Measurements from ENCODE around the gene GLYATL2. TPM values are rescaled to one million over a fixed set of nuclear protein-coding genes. Genes with fewer than 3 reads are reported as not detected.

GLYATL2 gene
- total and polyA plus RNA-seq, 7 experiments from 2014 or later: not detected

DNA sequence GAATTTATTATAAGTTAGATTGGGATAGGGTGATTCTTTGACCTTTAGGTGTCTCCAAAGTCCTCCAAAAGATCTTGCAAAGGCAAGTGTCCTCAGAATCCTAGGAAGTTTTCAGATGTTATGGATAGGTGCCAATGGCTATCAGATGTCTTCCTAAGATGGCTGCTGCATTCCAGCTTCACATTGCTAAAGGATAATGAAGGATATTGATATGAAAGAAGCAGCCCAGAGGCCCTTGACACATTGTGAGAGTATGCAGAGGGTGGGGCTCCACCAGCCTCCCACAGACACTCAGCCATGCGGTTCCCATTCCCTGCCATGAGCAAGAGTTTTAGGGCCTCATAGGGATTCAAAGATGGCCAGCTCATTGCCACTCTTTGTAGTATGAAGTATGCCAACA is 22.3 kb upstream of the GLYATL2 start:
- no peaks in the 10 kb centered on the region for H3K4me1 ChIP-seq (ENCODE audit: control insufficient read depth in 2 of 2, insufficient read depth in 2 of 2, low read length in 2 of 2)
- no peak overlapping the region for H3K4me3 ChIP-seq (ENCODE audit: low read length)
- no peak for ATAC-seq
- H3K4me1 Mint-ChIP-seq: no peaks in the 10 kb centered on the region
- no peaks in the 10 kb centered on the region for H3K36me3 ChIP-seq (ENCODE audit: control insufficient read depth in 2 of 3, insufficient read depth in 3 of 3, low read length in 3 of 3)
- no peak overlapping the region for H3K4me3 Mint-ChIP-seq
- peaks cover 2 to 19% (median 14%) of the 10 kb centered on the region in 11 donors for H3K9me3 Mint-ChIP-seq
- no peak overlapping the region for H3K27ac ChIP-seq (ENCODE audit: low read depth, low read length)
- peaks cover 0 to 26% (median 22%) of the 10 kb centered on the region in 5 donors for H3K27me3 Mint-ChIP-seq
- CTCF ChIA-PET: no interaction called here
- peaks cover 0 to 7% (median 6%) of the 10 kb centered on the region in 5 donors for H3K36me3 Mint-ChIP-seq
- H3K27ac Mint-ChIP-seq: no peak overlapping the region
- intact Hi-C loops (cut with micrococcal nuclease): no loop called here
- no peak for DNase-seq
- POLR2A ChIA-PET: no interaction called here
- no peaks in the 10 kb centered on the region for H3K9me3 ChIP-seq (ENCODE audit: control insufficient read depth in 2 of 3, low read length in 3 of 3)
- H3K27me3 ChIP-seq (ENCODE audit: control insufficient read depth in 2 of 2, insufficient read depth in 2 of 2, low read length in 2 of 2): no peaks in the 10 kb centered on the region

DNA sequence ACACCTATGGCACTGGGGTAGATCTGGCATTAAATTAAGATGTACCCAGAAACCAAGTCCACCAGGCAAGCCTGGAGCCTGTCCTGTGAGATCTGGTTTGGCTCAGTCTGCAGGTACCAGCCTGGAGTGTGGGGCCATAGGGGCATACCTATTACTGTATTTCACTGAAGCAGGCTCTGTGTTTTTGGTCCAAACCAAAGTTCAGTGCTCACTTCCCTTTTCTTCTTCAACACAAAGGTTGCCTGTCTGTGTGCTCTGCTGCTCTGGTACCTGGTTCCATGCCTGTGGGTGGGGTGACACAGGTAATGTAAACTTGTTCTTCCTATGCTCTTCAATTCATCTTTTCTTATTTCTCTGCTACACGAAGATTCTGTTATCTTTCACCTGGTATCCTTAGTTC is 19.8 kb upstream of the GLYATL2 start:
- intact Hi-C loops (cut with micrococcal nuclease): no loop called here
- Histone ChIP-seq H3K27ac (ENCODE audit: low read depth, low read length) (no peak overlapping the region), H3K9me3 (ENCODE audit: control insufficient read depth in 2 of 3, low read length in 3 of 3) (no peaks in the 10 kb centered on the region), H3K27me3 (ENCODE audit: control insufficient read depth in 2 of 2, insufficient read depth in 2 of 2, low read length in 2 of 2) (no peaks in the 10 kb centered on the region), H3K4me1 (ENCODE audit: control insufficient read depth in 2 of 2, insufficient read depth in 2 of 2, low read length in 2 of 2) (no peaks in the 10 kb centered on the region), H3K4me3 (ENCODE audit: low read length) (no peak overlapping the region), H3K36me3 (ENCODE audit: control insufficient read depth in 2 of 3, insufficient read depth in 3 of 3, low read length in 3 of 3) (no peaks in the 10 kb centered on the region)
- no peak for ATAC-seq
- ChIA-PET POLR2A (no interaction called here), CTCF (no interaction called here)
- Mint-ChIP-seq H3K9me3 (peaks cover 2 to 22% (median 14%) of the 10 kb centered on the region in 11 donors), H3K36me3 (peaks cover 0 to 7% (median 6%) of the 10 kb centered on the region in 5 donors), H3K27ac (no peak overlapping the region), H3K4me1 (no peaks in the 10 kb centered on the region), H3K27me3 (peaks cover 3 to 39% (median 31%) of the 10 kb centered on the region in 5 donors), H3K4me3 (no peak overlapping the region)
- no peak for DNase-seq

DNA sequence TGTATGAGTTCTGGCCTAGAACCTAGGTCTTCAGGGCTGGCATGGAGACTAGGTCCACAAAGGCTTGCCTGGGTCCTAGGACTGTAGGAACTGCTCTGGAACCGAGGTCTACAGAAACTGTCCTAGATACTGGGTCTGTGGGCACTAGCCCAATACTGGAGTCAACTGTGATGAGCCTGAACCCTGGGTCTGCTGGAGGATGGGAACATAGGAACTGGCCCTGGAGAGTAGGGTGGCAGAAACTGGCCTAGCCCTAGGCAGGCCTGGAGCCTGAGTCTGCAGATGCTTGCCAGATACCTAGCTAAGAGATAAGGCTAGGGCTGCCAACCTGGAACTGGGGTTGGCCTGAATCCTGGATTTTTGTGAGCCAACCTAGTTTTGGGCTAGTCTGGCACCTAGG is 19.2 kb upstream of the GLYATL2 start:
- no peak for DNase-seq
- intact Hi-C loops (cut with micrococcal nuclease): no loop called here
- no peak overlapping the region for H3K27ac ChIP-seq (ENCODE audit: low read depth, low read length)
- H3K27me3 ChIP-seq (ENCODE audit: control insufficient read depth in 2 of 2, insufficient read depth in 2 of 2, low read length in 2 of 2): no peaks in the 10 kb centered on the region
- ChIA-PET POLR2A (no interaction called here), CTCF (no interaction called here)
- Mint-ChIP-seq H3K27ac (no peak overlapping the region), H3K27me3 (peaks cover 5 to 44% (median 37%) of the 10 kb centered on the region in 5 donors), H3K4me3 (no peak overlapping the region), H3K4me1 (no peaks in the 10 kb centered on the region), H3K36me3 (peaks cover 0 to 7% (median 6%) of the 10 kb centered on the region in 5 donors), H3K9me3 (peaks cover 2 to 22% (median 14%) of the 10 kb centered on the region in 11 donors)
- no peak overlapping the region for H3K4me3 ChIP-seq (ENCODE audit: low read length)
- H3K36me3 ChIP-seq (ENCODE audit: control insufficient read depth in 2 of 3, insufficient read depth in 3 of 3, low read length in 3 of 3): no peaks in the 10 kb centered on the region
- no peak for ATAC-seq
- H3K4me1 ChIP-seq (ENCODE audit: control insufficient read depth in 2 of 2, insufficient read depth in 2 of 2, low read length in 2 of 2): no peaks in the 10 kb centered on the region
- H3K9me3 ChIP-seq (ENCODE audit: control insufficient read depth in 2 of 3, low read length in 3 of 3): no peaks in the 10 kb centered on the region

DNA sequence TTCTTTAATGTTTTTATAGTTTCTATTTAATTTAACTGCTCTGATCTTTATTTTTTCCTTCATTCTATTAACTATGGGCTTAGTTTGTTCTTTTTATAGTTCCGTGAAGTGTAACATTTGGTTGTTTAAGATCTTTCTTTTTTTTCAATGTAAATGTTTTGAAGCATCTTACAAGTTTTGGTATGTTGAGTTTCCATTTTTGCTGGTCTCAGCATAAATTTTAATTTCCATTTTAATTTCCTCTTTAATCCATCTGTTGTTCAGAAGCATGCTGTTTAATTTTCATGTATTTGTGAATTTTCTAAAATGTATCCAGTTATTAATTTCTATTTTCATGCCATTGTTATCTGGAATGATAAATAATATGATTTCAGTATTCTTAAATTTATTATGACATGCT is 17.0 kb upstream of the GLYATL2 start:
- intact Hi-C loops (cut with micrococcal nuclease): no loop called here
- ChIA-PET POLR2A (no interaction called here), CTCF (no interaction called here)
- peaks cover 0 to 7% (median 6%) of the 10 kb centered on the region in 5 donors for H3K36me3 Mint-ChIP-seq
- no peaks in the 10 kb centered on the region for H3K4me1 Mint-ChIP-seq
- H3K4me1 ChIP-seq (ENCODE audit: control insufficient read depth in 2 of 2, insufficient read depth in 2 of 2, low read length in 2 of 2): no peaks in the 10 kb centered on the region
- ATAC-seq (no peak), DNase-seq (no peak)
- no peaks in the 10 kb centered on the region for H3K9me3 ChIP-seq (ENCODE audit: control insufficient read depth in 2 of 3, low read length in 3 of 3)
- H3K4me3 ChIP-seq (ENCODE audit: low read length): no peak overlapping the region
- H3K27ac Mint-ChIP-seq: no peak overlapping the region
- no peaks in the 10 kb centered on the region for H3K36me3 ChIP-seq (ENCODE audit: control insufficient read depth in 2 of 3, insufficient read depth in 3 of 3, low read length in 3 of 3)
- no peak overlapping the region for H3K27ac ChIP-seq (ENCODE audit: low read depth, low read length)
- no peak overlapping the region for H3K4me3 Mint-ChIP-seq
- H3K27me3 Mint-ChIP-seq: peaks cover 5 to 47% (median 39%) of the 10 kb centered on the region in 5 donors
- no peaks in the 10 kb centered on the region for H3K27me3 ChIP-seq (ENCODE audit: control insufficient read depth in 2 of 2, insufficient read depth in 2 of 2, low read length in 2 of 2)
- peaks cover 2 to 22% (median 14%) of the 10 kb centered on the region in 11 donors for H3K9me3 Mint-ChIP-seq

DNA sequence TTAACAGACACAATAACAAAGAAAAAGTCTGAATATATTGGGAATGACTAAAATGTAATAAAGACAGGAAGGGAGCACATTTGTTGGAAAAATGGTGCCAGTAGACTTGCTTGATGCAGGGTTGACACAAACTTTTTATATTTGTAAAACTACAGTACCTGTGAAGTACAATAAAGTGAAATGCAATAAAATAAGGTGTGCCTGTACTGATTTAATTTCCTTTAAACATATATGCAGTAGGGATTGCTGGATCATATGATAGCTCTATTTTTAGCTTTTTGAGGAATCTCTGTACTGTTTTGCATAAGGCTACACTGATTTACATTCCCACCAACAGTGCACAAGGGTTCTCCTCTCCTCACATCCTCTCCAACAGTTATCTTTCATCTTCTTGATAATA is 12.3 kb upstream of the GLYATL2 start:
- H3K27me3 Mint-ChIP-seq: peaks cover 5 to 30% (median 20%) of the 10 kb centered on the region in 5 donors
- no peak overlapping the region for H3K4me3 Mint-ChIP-seq
- Histone ChIP-seq H3K4me1 (ENCODE audit: control insufficient read depth in 2 of 2, insufficient read depth in 2 of 2, low read length in 2 of 2) (no peaks in the 10 kb centered on the region), H3K27ac (ENCODE audit: low read depth, low read length) (no peak overlapping the region), H3K4me3 (ENCODE audit: low read length) (no peak overlapping the region), H3K9me3 (ENCODE audit: control insufficient read depth in 2 of 3, low read length in 3 of 3) (no peaks in the 10 kb centered on the region), H3K27me3 (ENCODE audit: control insufficient read depth in 2 of 2, insufficient read depth in 2 of 2, low read length in 2 of 2) (no peaks in the 10 kb centered on the region), H3K36me3 (ENCODE audit: control insufficient read depth in 2 of 3, insufficient read depth in 3 of 3, low read length in 3 of 3) (no peaks in the 10 kb centered on the region)
- ChIA-PET CTCF (no interaction called here), POLR2A (no interaction called here)
- H3K27ac Mint-ChIP-seq: no peak overlapping the region
- no peak for DNase-seq
- intact Hi-C loops (cut with micrococcal nuclease): no loop called here
- no peaks in the 10 kb centered on the region for H3K36me3 Mint-ChIP-seq
- H3K4me1 Mint-ChIP-seq: no peaks in the 10 kb centered on the region
- ATAC-seq: no peak
- H3K9me3 Mint-ChIP-seq: peaks cover 0 to 7% (median 3%) of the 10 kb centered on the region in 11 donors

DNA sequence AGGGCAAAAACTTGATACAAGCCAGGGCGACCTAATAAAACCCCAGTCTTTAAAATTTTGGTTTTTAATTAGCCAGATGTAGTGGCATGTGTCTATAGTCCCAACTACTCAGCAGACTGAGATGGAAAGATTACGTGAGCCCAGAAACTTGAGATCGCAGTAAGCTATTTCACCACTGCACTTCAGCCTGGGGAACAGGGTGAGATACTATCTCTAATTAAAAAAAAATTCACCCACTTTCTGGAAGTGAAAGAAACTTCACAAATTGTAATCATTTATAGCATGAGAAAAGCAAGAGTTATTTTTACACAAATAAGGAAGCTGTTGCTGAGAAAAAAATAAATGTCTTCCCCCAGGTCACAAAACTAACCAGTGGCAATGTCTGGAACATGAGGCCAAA is 882 bp upstream of the GLYATL2 start:
- Histone ChIP-seq H3K4me1 (ENCODE audit: control insufficient read depth in 2 of 2, insufficient read depth in 2 of 2, low read length in 2 of 2) (no peaks in the 10 kb centered on the region), H3K9me3 (ENCODE audit: control insufficient read depth in 2 of 3, low read length in 3 of 3) (no peaks in the 10 kb centered on the region), H3K27me3 (ENCODE audit: control insufficient read depth in 2 of 2, insufficient read depth in 2 of 2, low read length in 2 of 2) (no peaks in the 10 kb centered on the region), H3K4me3 (ENCODE audit: low read length) (no peak overlapping the region), H3K27ac (ENCODE audit: low read depth, low read length) (no peak overlapping the region), H3K36me3 (ENCODE audit: control insufficient read depth in 2 of 3, insufficient read depth in 3 of 3, low read length in 3 of 3) (no peaks in the 10 kb centered on the region)
- H3K36me3 Mint-ChIP-seq: no peaks in the 10 kb centered on the region
- H3K9me3 Mint-ChIP-seq: peaks cover 0 to 2% (median 0%) of the 10 kb centered on the region in 11 donors
- ChIA-PET POLR2A (no interaction called here), CTCF (no interaction called here)
- H3K4me1 Mint-ChIP-seq: no peaks in the 10 kb centered on the region
- H3K27ac Mint-ChIP-seq: no peak overlapping the region
- no peak overlapping the region for H3K4me3 Mint-ChIP-seq
- ATAC-seq: no peak
- intact Hi-C loops (cut with micrococcal nuclease): no loop called here
- no peak for DNase-seq
- peaks cover 11 to 37% (median 18%) of the 10 kb centered on the region in 5 donors for H3K27me3 Mint-ChIP-seq

DNA sequence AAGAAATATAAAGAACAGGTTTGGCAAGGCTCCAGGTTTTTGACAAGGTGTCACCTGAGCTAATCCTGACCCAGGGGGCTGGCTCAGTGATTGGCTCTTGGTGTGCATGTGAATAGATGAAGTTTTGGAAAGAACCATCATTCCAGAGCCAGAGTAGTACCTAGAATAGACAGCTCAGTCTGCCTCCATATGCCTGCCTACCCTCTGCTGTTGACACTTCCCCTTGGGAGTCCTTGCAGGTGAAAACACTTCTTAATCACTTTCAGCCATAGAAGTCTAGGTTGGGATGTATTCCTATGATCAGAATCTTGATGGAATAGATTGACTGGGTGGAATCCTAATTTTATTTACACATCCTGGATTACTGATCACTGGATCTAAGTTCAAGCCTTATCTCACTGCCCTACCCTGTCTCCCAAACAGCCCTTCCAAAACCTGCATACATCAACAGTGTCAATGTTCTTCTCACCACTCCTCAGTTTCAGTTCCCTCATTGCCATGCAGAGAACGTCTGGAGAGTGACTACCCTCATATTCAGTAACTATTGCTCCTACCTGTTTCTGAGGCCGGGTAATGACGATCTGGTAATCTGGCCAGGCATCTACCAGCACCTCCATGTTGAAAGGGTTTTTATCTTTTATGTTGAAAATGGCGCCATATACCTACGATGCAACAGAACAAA is 6.7 kb downstream of the GLYATL2 start:
- no peak for DNase-seq
- Mint-ChIP-seq H3K27ac (no peak overlapping the region), H3K4me1 (no peaks in the 10 kb centered on the region), H3K4me3 (no peak overlapping the region), H3K36me3 (no peaks in the 10 kb centered on the region), H3K27me3 (peaks cover 0 to 55% (median 30%) of the 10 kb centered on the region in 5 donors), H3K9me3 (peaks cover 0 to 1% (median 0%) of the 10 kb centered on the region in 11 donors)
- Histone ChIP-seq H3K4me3 (ENCODE audit: low read length) (no peak overlapping the region), H3K9me3 (ENCODE audit: control insufficient read depth in 2 of 3, low read length in 3 of 3) (no peaks in the 10 kb centered on the region), H3K36me3 (ENCODE audit: control insufficient read depth in 2 of 3, insufficient read depth in 3 of 3, low read length in 3 of 3) (no peaks in the 10 kb centered on the region), H3K27ac (ENCODE audit: low read depth, low read length) (no peak overlapping the region), H3K27me3 (ENCODE audit: control insufficient read depth in 2 of 2, insufficient read depth in 2 of 2, low read length in 2 of 2) (no peaks in the 10 kb centered on the region), H3K4me1 (ENCODE audit: control insufficient read depth in 2 of 2, insufficient read depth in 2 of 2, low read length in 2 of 2) (no peaks in the 10 kb centered on the region)
- POLR2A ChIA-PET: no interaction called here
- CTCF ChIA-PET: no interaction called here
- intact Hi-C loops (cut with micrococcal nuclease): no loop called here
- no peak for ATAC-seq
